Fibroblast of lung (primary cell): ENCODE data around the gene SCYL1.

ENCODE experiments used
- CTCF ChIP-seq, 2 donors: IDR thresholded peaks in 1 of 2; conservative IDR thresholded peaks in 1 of 2; 1 replicate in 1 of 2; 2 replicates in 1 of 2; pipeline ENCODE4 v1.5.1; 2011 to 2012; ENCODE audit warnings: low read length in 2 of 2, control low read depth in 1 of 2, inconsistent platforms in 1 of 2, low read depth in 1 of 2, mild to moderate bottlenecking in 1 of 2
- EZH2 ChIP-seq: IDR thresholded peaks from 2 replicates; pipeline ENCODE4 v1.5.1; 2012; ENCODE audit warnings: low read length, control low read depth, mild to moderate bottlenecking; ENCODE audit errors: missing control alignments

- no peak for TF ChIP-seq CTCF (conservative IDR thresholded peaks at IDR 0.05 in 1 of 2, IDR thresholded peaks at IDR 0.05 in 1 of 2; ENCODE audit: low read depth in 1 of 2, low read length in 2 of 2)
- TF ChIP-seq EZH2, result no peak
Measured at GRCh38 chr11:65500387-65501185, 24.3 kb upstream of the SCYL1 start.
